Measurements from ENCODE around the gene ZNF280C.

ZNF280C gene

GRCh38 chrX:130179170-130179569 is 89.5 kb downstream of the ZNF280C start:
- no peak overlapping the region for H3K9ac ChIP-seq (ENCODE audit: low read depth, low read length)
- no peaks in the 10 kb centered on the region; the same call in 1 of the 2 replicates for H3K4me1 ChIP-seq (ENCODE audit: insufficient read depth, low read length)
- H3K9me3 ChIP-seq (ENCODE audit: control insufficient read depth, insufficient read depth, low read length), result no peaks in the 10 kb centered on the region
- H3K36me3 ChIP-seq (ENCODE audit: insufficient read depth, low read length), result no peaks in the 10 kb centered on the region

DNA sequence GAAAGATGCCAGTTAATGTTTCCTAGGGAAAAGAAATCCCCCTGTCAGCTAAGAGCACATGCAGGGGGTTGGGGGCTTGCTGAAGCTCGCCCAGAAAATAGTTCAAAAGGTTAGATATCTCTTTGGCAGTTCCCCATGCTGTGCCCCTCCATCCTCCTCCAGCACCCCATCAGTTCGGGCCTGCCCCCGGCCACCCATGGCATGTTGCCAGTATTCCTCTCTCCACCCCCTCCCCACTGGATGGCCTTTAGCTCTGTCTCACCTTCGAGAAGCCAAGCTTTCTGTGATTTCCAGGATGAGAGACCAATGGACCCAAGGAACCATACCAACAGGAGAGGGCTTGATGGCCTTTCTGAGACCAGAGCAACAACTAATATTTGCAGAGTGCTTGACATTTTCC is 91.8 kb downstream of the ZNF280C start:
- no peak overlapping the region for H3K9ac ChIP-seq (ENCODE audit: low read depth, low read length)
- H3K9me3 ChIP-seq (ENCODE audit: control insufficient read depth, insufficient read depth, low read length), result no peaks in the 10 kb centered on the region
- H3K4me1 ChIP-seq (ENCODE audit: insufficient read depth, low read length), result peaks cover 7% of the 10 kb centered on the region; the same call in 1 of the 2 replicates
- no peaks in the 10 kb centered on the region for H3K36me3 ChIP-seq (ENCODE audit: insufficient read depth, low read length)

DNA sequence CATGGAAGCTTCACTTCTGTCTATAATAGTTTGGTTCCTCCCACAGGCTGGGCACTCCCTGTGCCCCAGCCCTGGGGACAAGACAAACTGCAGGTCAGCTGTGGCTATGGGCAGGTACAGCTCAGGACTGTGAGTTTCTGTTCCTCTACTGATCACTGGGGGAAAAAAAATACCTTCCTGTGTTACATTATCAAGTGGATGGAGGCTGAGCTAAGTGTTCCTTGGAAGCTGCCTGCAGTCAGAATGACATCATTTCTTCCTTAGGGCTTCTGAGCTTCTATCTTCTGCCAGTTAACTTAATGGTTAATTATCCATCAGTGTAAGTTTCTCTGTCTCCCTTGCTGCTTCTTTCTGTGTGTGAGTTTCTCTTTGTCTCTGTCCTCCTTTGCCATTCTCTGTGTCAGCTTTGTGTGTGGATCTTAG is 92.3 kb downstream of the ZNF280C start:
- Histone ChIP-seq H3K36me3 (ENCODE audit: insufficient read depth, low read length) (no peaks in the 10 kb centered on the region), H3K4me1 (ENCODE audit: insufficient read depth, low read length) (peaks cover 7% of the 10 kb centered on the region; the same call in 1 of the 2 replicates), H3K9me3 (ENCODE audit: control insufficient read depth, insufficient read depth, low read length) (no peaks in the 10 kb centered on the region), H3K9ac (ENCODE audit: low read depth, low read length) (no peak overlapping the region)

DNA sequence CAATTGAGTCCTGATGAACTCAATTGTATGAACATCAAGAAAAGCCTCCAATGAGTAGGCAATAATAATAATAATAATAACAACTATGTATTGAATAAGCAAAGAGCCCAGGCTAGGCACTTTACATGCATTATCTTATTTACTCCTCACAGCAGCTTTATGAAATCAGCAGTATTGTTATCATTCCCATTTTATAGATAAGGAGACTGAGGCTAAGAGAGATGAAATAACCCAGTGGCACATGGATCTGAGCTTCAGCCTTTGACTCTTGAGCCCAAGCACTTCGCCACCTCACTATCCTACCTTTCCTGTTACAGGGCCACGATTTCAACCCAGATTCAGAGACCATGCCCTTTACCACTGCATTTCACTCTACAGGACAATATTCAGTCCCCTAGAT is 93.8 kb downstream of the ZNF280C start:
- Histone ChIP-seq H3K9me3 (ENCODE audit: control insufficient read depth, insufficient read depth, low read length) (no peaks in the 10 kb centered on the region), H3K9ac (ENCODE audit: low read depth, low read length) (no peak overlapping the region), H3K4me1 (ENCODE audit: insufficient read depth, low read length) (peaks cover 7% of the 10 kb centered on the region; the same call in 1 of the 2 replicates), H3K36me3 (ENCODE audit: insufficient read depth, low read length) (no peaks in the 10 kb centered on the region)

DNA sequence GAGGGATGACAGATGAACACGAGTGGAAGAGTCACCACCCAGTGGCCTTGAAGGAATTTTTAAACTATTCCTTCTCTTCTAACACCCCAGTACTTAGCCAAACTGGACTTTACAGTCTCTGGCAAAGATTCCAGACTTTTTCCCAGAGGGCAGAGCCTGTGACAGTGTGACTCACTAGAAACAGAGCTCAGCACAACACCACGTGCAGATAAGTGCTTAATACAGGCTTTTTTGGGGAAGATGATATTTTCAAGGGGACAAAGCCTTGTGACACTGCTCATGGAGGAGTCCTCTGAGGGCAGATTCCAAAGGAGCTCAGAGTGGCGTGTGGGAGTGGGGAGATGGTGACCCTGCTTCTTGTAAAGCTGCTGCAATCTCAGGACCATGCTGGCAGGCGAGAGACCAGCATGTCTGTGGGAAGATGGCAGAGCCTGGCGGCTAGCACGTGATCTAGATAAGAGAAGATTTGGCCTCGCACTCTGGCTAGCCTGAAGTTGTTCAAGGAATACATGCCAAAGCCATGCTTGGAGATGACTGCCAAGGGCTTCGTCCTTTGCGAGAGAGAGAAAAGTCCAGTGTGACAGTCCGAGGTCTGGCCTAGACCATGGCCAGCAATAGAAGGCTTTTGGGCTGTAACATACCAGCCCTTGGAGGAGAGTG is 94.5 kb downstream of the ZNF280C start:
- Histone ChIP-seq H3K4me1 (ENCODE audit: insufficient read depth, low read length) (peaks cover 7% of the 10 kb centered on the region; the same call in 1 of the 2 replicates), H3K36me3 (ENCODE audit: insufficient read depth, low read length) (no peaks in the 10 kb centered on the region), H3K9ac (ENCODE audit: low read depth, low read length) (no peak overlapping the region), H3K9me3 (ENCODE audit: control insufficient read depth, insufficient read depth, low read length) (no peaks in the 10 kb centered on the region)

GRCh38 chrX:130173190-130173895 is 95.4 kb downstream of the ZNF280C start:
- peaks cover 7% of the 10 kb centered on the region; the same call in 1 of the 2 replicates for H3K4me1 ChIP-seq (ENCODE audit: insufficient read depth, low read length)
- no peaks in the 10 kb centered on the region for H3K36me3 ChIP-seq (ENCODE audit: insufficient read depth, low read length)
- H3K9ac ChIP-seq (ENCODE audit: low read depth, low read length), result peak overlapping the region; percentile 9; the same call in 1 of the 2 replicates
- no peaks in the 10 kb centered on the region for H3K9me3 ChIP-seq (ENCODE audit: control insufficient read depth, insufficient read depth, low read length)

DNA sequence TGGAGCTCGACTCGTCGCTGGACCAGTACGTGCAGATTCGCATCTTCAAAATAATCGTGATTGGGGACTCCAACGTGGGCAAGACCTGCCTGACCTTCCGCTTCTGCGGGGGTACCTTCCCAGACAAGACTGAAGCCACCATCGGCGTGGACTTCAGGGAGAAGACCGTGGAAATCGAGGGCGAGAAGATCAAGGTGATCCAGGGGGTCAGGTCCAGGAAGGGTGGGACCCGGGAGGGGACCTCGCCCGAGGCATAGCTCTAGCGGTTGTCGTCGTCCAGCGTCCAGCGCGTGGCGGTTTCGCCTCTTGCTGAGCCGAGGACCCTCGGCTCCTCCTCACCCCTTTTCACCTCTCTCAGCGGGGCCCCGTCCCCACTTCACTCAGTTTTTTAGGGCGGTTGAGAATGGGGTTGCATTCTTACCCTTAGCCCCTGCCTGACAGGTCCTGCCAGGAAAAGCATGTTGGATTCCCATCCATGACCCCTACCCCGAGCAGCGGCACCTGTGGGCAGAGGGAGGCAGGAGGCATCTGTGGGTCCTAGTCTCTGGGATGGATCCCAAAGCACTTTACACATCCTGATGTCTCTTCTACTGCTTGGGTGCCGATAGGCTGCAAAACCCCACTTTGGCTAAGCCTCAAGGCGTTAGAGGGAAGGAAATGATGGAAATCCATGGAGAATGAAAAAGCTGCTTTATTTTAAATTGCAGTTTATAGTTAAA is 96.4 kb downstream of the ZNF280C start:
- Histone ChIP-seq H3K9me3 (ENCODE audit: control insufficient read depth, insufficient read depth, low read length) (no peaks in the 10 kb centered on the region), H3K9ac (ENCODE audit: low read depth, low read length) (peak overlapping the region; percentile 49; the same call in 1 of the 2 replicates), H3K36me3 (ENCODE audit: insufficient read depth, low read length) (no peaks in the 10 kb centered on the region), H3K4me1 (ENCODE audit: insufficient read depth, low read length) (peaks cover 7% of the 10 kb centered on the region; the same call in 1 of the 2 replicates)

- H3K4me1 ChIP-seq (ENCODE audit: insufficient read depth, low read length), result peaks cover 7% of the 10 kb centered on the region; the same call in 1 of the 2 replicates
- peak within 1 kb of the TSS; percentile 49; the same call in 1 of the 2 replicates for H3K9ac ChIP-seq (ENCODE audit: low read depth, low read length)
- no peaks in the 10 kb centered on the region for H3K9me3 ChIP-seq (ENCODE audit: control insufficient read depth, insufficient read depth, low read length)
- no peaks in the 10 kb centered on the region for H3K36me3 ChIP-seq (ENCODE audit: insufficient read depth, low read length)
Observed at GRCh38 chrX:130171446-130172126, 97.1 kb downstream of the ZNF280C start, which contains the start of gene RAB33A. Gene RAB33A (plus strand): TSS chrX:130171962. CDS start chrX:130172063, 101 bp downstream.

DNA sequence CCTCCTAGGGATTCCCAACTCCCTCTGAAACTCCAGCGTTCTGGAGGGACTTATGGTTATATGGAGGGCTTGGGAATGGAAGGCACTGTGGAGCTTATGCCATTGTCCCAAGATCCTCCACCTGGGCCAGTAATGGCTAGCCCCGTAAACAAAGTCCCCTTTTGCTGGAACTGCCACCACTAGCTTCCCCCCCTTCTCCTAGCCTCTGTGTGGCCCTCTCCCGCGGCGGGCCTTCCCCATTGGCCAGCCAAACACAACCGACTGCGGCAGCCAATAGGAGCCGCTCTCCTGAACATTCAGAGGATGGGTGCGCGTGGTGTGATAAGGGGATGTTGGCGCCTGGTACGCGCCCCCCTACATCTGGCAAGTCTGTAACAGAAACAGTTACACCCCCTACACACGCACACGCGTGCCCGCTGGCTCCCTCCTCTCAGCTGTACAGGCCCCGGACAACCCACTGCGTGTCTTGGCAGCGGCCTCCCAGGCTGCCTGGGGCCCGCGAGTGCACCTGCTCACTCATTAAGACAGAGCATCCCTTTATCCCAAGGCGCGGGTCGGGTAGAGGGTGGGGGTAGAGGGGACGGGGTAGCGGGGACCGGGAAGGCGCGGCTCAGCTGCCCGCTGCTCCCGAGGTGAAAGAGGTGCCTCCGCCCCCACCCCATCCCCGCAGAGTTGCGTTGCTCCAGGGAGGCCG is 97.8 kb downstream of the ZNF280C start:
- Histone ChIP-seq H3K4me1 (ENCODE audit: insufficient read depth, low read length) (peaks cover 7% of the 10 kb centered on the region; the same call in 1 of the 2 replicates), H3K9ac (ENCODE audit: low read depth, low read length) (peak overlapping the region; percentile 49; the same call in 1 of the 2 replicates), H3K36me3 (ENCODE audit: insufficient read depth, low read length) (no peaks in the 10 kb centered on the region), H3K9me3 (ENCODE audit: control insufficient read depth, insufficient read depth, low read length) (no peaks in the 10 kb centered on the region)

DNA sequence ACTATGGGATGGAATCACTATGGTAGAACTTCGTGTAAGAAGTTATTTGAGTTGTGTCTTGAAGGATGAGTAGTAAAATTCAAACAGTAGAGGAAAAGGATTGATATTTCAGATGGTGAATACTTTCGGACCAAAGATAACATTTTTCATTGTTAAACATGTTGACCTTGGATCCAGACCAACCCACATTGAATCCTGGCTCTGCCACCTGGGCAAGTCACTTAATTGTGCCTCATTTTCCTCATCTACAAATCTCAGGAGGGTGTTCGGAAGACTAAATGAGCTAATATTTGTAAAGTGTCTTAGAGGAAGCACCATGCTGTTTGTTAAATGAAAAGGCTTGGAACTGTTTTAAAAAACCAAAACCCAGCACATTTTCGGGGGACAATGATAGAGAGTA is 101.7 kb downstream of the ZNF280C start:
- Histone ChIP-seq H3K9me3 (ENCODE audit: control insufficient read depth, insufficient read depth, low read length) (no peaks in the 10 kb centered on the region), H3K36me3 (ENCODE audit: insufficient read depth, low read length) (no peaks in the 10 kb centered on the region), H3K9ac (ENCODE audit: low read depth, low read length) (no peak overlapping the region), H3K4me1 (ENCODE audit: insufficient read depth, low read length) (peaks cover 6% of the 10 kb centered on the region; the same call in 1 of the 2 replicates)

DNA sequence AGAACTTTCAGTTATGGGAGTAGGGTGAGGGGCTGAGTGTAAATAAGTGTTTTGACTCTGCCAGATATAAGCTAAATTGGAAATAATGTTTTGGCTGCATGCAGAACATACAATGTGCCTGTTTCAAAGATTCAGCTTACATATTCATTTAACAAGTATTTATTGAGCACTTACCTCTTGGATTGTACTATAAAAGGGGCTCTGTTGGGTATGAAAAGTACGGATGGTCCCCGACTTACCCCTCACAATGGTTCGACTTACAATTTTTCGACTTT is 102.3 kb downstream of the ZNF280C start:
- H3K4me1 ChIP-seq (ENCODE audit: insufficient read depth, low read length), result peaks cover 6% of the 10 kb centered on the region; the same call in 1 of the 2 replicates
- H3K9me3 ChIP-seq (ENCODE audit: control insufficient read depth, insufficient read depth, low read length), result no peaks in the 10 kb centered on the region
- H3K9ac ChIP-seq (ENCODE audit: low read depth, low read length), result peak overlapping the region; percentile 82
- H3K36me3 ChIP-seq (ENCODE audit: insufficient read depth, low read length), result no peaks in the 10 kb centered on the region

- peaks cover 6% of the 10 kb centered on the region; the same call in 1 of the 2 replicates for H3K4me1 ChIP-seq (ENCODE audit: insufficient read depth, low read length)
- no peaks in the 10 kb centered on the region for H3K36me3 ChIP-seq (ENCODE audit: insufficient read depth, low read length)
- H3K9ac ChIP-seq (ENCODE audit: low read depth, low read length), result peak within 1 kb of the TSS; percentile 82
- no peaks in the 10 kb centered on the region for H3K9me3 ChIP-seq (ENCODE audit: control insufficient read depth, insufficient read depth, low read length)
Observed at GRCh38 chrX:130165703-130166502, 102.8 kb downstream of the ZNF280C start, which contains the start of gene AIFM1. Gene AIFM1 (minus strand): TSS chrX:130165841. CDS start chrX:130165656, 185 bp downstream.

- Histone ChIP-seq H3K36me3 (ENCODE audit: insufficient read depth, low read length) (no peaks in the 10 kb centered on the region), H3K9me3 (ENCODE audit: control insufficient read depth, insufficient read depth, low read length) (no peaks in the 10 kb centered on the region), H3K4me1 (ENCODE audit: insufficient read depth, low read length) (peaks cover 6% of the 10 kb centered on the region; the same call in 1 of the 2 replicates), H3K9ac (ENCODE audit: low read depth, low read length) (peak overlapping the region; percentile 82)
Observed at GRCh38 chrX:130165181-130165702, 103.5 kb downstream of the ZNF280C start.
